Measurements from ENCODE around the gene PFDN6. TPM values are rescaled to one million over a fixed set of nuclear protein-coding genes. Genes with fewer than 3 reads are reported as not detected.

Gene PFDN6
- total RNA-seq, 2 experiments from 2014 or later: 118 to 120 TPM

DNA sequence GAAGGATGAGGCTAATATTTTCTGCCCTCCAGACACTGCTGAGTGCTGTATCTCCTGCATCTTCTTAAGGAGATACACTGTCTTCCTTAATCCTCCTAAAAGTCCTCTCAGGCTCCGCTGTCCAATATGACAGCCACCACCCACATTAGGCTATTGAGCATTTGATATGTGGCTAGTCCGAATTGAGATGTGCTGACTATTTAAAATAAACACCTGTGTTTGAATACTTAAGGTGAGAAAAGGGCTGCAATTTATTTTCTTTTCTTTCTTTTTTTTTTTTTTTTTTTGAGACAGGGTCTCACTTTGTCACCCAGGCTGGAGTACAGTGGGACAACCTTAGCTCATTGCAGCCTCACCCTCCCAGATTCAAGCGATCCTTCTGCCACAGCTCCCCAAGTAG, 12.5 kb downstream of the PFDN6 start:
- CTCF ChIA-PET: interaction anchor here (0.6 to 4.1 kb wide), 5 partner anchors 10 to 54 kb away, joined by 3 to 36 read pairs (median 4); partner anchors contain the start of genes B3GALT4, PFDN6 and WDR46
- POLR2A ChIA-PET: interaction anchor here (0.6 to 1.9 kb wide), 2 partner anchors 11 to 24 kb away, joined by 10 to 11 read pairs; partner anchors contain the start of gene TAPBP

- POLR2A ChIA-PET: no interaction called here
- CTCF ChIA-PET: no interaction called here
These were observed 14.8 kb downstream of the PFDN6 start for GRCh38 chr6:33304216-33304615.

DNA sequence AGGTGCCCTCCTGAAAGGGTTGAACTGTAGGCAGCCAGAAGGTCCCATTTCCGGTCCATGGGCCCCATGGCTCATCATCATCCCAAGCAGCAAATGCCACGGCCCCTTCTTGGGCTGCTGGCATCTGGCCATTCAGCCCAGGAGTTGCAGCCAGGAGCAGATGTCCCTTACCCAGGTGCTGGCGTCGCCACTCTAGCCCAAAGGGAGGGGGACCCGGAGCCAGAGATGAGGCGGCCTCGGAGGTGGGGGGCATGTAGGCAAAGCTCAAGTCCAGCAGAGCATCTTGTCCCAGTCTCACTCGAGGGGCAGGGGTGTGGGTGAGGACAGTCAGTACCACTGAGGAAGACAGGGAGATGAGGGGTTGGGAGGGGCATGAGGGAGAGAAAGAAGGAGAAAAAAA, 15.7 kb downstream of the PFDN6 start:
- ChIA-PET POLR2A (no interaction called here), CTCF (no interaction called here)

DNA sequence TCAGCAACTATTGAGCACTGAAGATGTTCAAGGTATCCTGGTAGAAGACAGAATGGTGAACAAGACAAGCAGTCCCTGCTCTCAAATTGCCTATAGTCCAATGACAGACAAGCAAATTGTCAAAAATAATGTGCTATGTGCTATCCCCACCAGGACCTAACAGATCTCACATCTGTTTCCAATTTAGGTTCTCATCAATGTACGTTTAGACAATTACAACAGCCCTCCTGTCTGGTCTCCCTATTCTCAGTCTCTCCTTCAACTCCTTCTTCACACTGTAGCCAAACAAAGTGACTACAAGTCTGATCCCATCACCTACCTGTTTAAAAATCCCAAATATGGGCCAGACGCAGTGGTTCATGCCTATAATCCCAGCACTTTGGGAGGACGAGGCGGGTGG, 17.0 kb downstream of the PFDN6 start:
- CTCF ChIA-PET: no interaction called here
- POLR2A ChIA-PET: no interaction called here

- ChIA-PET POLR2A (interaction anchor here (0.7 to 2.0 kb wide), 10 partner anchors 11 to 341 kb away, joined by 3 to 10 read pairs (median 6); partner anchors contain the start of genes B3GALT4, RGL2, RPS18 and VPS52), CTCF (interaction anchor here (0.9 to 4.1 kb wide), 6 partner anchors 11 to 115 kb away, joined by 3 to 36 read pairs (median 6); partner anchors contain the start of genes B3GALT4 and RGL2)
These were observed 23.1 kb downstream of the PFDN6 start for GRCh38 chr6:33312361-33313104.

- CTCF ChIA-PET: interaction anchor here (0.6 to 4.1 kb wide), 5 partner anchors 13 to 50 kb away, joined by 3 to 36 read pairs (median 8); partner anchors contain the start of genes B3GALT4, PFDN6, RGL2 and WDR46
- POLR2A ChIA-PET: interaction anchor here (0.7 to 2.0 kb wide), 8 partner anchors 12 to 341 kb away, joined by 3 to 10 read pairs (median 6); partner anchors contain the start of genes RGL2, RPS18, VPS52 and WDR46
These were observed 23.8 kb downstream of the PFDN6 start for GRCh38 chr6:33313105-33313708.

DNA sequence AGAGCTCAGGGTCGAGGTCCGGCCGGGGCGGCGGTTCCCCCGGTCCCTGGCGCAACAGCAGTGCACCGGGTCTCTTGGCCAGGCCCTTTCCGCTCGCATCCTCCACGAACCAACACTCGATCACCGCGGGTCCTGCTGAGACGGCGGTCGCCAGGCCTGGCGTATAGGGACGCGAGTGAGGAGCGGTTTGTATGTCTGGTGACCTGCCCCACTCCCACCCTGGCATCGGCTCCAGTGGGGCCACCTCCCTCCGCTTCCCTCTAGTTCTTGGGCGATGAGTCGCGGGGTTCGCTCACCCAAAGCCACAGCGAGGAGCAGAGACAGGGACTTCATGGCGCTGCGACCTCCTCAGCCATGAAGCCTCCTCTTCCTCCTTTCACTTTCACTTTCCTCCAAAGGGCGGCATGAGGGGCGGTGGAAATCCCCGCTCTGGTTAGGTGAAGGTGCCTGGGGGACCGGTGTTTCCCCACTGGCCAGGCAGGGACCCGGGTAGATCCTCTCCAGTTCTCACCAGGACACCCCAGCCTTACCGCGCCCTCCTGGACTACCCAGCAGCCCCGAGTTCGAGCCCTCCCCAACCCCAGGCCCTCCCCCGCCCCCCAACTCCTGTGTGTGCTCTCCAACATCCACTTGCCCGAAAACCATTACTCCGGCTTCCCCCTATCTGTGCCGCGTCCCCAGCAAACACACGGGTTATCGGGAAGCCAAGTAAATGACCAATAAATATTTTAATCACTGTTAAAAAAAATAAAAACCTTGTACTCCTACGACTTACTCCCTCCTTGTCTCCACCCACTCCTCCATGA, 24.5 kb downstream of the PFDN6 start, which contains the start of gene TAPBP:
TAPBP (minus strand) TSS at position 370 of the 806 bp plus-strand sequence; CDS start at position 333, 37 bp downstream.
- CTCF ChIA-PET: interaction anchor here (0.6 to 4.1 kb wide), 5 partner anchors 13 to 50 kb away, joined by 3 to 36 read pairs (median 8); partner anchors contain the start of genes B3GALT4, PFDN6, RGL2 and WDR46
- POLR2A ChIA-PET: interaction anchor here (1.1 to 2.0 kb wide), 5 partner anchors 13 to 342 kb away, joined by 3 to 10 read pairs (median 6); partner anchors contain the start of gene WDR46

DNA sequence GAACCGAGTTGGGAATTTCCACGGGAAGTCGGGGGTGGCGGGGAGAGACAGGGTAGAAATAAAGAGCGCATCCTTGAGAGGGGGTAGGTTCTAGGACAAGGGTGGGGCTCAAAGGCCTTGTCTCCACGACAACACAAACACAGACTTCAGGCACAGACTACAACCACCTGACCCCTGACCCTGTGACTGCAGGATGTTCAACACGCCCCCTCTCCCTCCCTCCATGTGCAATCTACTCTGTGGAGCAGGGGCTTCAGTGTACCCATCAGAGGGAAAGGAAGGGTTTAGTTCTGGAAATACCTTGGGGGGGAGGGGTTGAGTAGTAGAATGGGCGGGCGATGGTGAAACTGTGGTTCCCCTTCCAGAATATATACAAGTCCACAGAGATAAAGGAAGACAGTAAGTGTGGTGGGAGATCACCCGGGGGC, 25.1 kb downstream of the PFDN6 start:
- CTCF ChIA-PET: no interaction called here
- POLR2A ChIA-PET: no interaction called here

DNA sequence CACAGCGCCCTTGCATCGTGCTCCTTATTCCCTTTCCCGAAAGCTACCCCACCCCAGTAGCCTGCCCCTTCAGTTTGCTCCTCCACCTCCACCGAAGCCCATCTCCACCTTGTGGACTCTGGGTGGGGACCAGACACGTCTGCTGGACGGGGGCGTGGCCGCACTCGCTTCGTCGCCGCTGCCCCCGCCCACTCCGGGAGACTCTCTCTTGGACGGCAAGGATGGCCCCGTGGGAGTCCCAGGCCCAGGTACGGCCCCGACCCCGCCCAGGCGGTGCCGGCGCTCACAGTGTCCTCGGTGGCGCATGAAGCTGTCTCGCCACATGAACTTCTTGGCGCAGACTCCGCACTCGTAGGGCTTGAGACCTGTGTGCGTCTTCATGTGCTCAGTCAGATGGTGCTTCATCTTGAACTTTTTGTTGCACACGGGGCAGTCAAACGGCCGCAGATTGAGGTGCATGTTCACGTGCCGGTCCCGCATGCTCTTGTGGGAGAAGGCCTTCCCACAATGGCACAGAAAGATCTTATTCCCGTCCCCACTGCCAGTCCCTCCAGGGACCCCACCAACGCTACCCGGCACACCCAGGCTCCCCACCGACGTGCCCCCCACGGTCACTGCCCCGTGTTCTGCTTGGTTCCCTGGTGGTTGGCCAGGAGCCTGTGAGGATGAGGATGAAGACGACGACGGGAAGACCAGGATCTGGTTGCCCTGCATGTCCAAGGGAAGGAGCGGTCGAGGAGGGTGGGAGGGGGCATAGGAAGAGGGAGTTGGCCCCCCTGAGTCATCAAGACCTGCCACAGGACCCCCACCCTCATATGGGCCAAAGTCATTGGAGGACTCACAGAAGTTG, 25.8 kb downstream of the PFDN6 start:
- POLR2A ChIA-PET: no interaction called here

GRCh38 chr6:33315793-33316602, 26.6 kb downstream of the PFDN6 start:
- ChIA-PET POLR2A (no interaction called here), CTCF (interaction anchor here (0.7 to 2.0 kb wide), 2 partner anchors 38 to 102 kb away, joined by 3 to 6 read pairs; partner anchors contain the start of genes B3GALT4 and CUTA)

More for the DNA sequence above, 25.8 kb downstream of the PFDN6 start:
- CTCF ChIA-PET: interaction anchor here (2.0 kb wide), 1 partner anchor 38 kb away, joined by 6 read pairs; the partner anchor contains the start of gene B3GALT4

DNA sequence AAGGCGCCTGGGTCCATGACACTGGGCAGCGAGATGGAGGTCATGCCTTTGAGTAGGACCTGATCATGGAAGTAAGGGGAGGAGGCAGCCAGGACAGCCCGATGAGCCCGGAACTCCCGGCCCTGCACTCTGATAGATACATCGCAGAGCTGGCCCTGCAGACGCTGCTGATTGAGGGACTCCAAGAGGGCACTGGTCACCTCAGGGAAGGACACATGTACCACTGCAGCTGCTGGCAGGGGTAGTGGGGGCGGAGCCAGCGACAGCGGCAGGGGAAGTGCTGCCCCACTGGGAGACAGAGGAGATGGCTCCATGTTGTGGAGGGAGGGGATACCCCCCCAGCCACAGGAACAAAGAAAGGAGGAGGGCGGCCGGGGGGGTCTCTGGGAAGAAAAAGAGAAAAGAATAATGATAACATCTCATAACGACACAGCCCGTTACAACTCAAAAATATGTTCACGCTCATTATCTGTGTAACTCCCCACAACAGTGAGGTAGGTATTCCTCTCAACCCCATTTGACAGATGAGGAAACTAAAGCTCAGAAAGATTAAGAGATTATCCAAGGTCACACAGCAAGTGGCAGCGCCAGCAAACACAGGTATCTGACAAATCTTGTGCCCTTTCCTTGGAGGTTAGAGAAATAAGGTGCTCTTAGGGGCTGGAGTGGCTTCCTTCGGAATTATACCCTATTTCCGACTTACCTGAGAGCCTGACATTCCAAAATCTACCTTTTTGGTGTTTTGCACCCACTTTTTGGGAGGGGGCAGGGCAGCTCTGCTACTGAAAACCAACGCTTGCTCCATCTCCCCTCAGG, 27.4 kb downstream of the PFDN6 start:
- CTCF ChIA-PET: interaction anchor here (0.7 to 2.0 kb wide), 4 partner anchors 18 to 102 kb away, joined by 3 to 6 read pairs (median 3); partner anchors contain the start of genes B3GALT4, CUTA and RGL2

DNA sequence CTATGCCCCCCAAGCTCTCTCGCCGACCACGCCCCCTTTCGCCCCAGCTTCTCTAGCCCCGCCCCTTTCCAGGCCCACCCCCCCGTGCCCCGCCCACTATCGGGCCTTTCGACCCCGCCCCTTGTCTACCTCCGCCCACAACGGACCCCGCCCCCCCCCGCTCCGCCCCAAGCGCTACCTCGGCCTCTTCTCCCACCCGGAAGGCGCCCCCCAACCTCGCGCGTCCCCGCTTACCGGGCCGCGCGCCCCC, 27.9 kb downstream of the PFDN6 start:
- ChIA-PET CTCF (interaction anchor here (1.0 to 2.0 kb wide), 4 partner anchors 18 to 101 kb away, joined by 3 to 6 read pairs (median 4); partner anchors contain the start of genes B3GALT4 and RGL2), POLR2A (interaction anchor here (0.6 to 2.0 kb wide), 6 partner anchors 40 to 346 kb away, joined by 3 to 7 read pairs (median 6); partner anchors contain the start of genes B3GALT4, RPS18, VPS52 and ZBTB9)

More for the DNA sequence above, 27.4 kb downstream of the PFDN6 start:
- POLR2A ChIA-PET: interaction anchor here (0.6 to 2.0 kb wide), 4 partner anchors 40 to 345 kb away, joined by 3 to 7 read pairs (median 4); partner anchors contain the start of genes B3GALT4 and ZBTB9

- POLR2A ChIA-PET: interaction anchor here (0.6 to 2.0 kb wide), 14 partner anchors 19 to 1628 kb away, joined by 3 to 20 read pairs (median 6); partner anchors contain the start of genes B3GALT4, RGL2, RPS18 and VPS52
- CTCF ChIA-PET: interaction anchor here (0.5 to 1.4 kb wide), 6 partner anchors 17 to 1666 kb away, joined by 3 to 4 read pairs (median 3); partner anchors contain the start of gene RGL2
These were observed 28.4 kb downstream of the PFDN6 start, which contains the start of gene ZBTB22 for GRCh38 chr6:33317669-33318425. TSS of gene ZBTB22 (minus strand) at chr6:33317744. CDS start at chr6:33316916, 828 bp downstream.

- CTCF ChIA-PET: interaction anchor here (0.5 to 1.4 kb wide), 6 partner anchors 18 to 1667 kb away, joined by 3 to 4 read pairs (median 3); partner anchors contain the start of gene RGL2
- POLR2A ChIA-PET: interaction anchor here (0.6 to 2.0 kb wide), 11 partner anchors 19 to 1628 kb away, joined by 3 to 20 read pairs (median 6); partner anchors contain the start of genes B3GALT4, RGL2, RPS18 and VPS52
These were observed 29.1 kb downstream of the PFDN6 start for GRCh38 chr6:33318426-33319073.

DNA sequence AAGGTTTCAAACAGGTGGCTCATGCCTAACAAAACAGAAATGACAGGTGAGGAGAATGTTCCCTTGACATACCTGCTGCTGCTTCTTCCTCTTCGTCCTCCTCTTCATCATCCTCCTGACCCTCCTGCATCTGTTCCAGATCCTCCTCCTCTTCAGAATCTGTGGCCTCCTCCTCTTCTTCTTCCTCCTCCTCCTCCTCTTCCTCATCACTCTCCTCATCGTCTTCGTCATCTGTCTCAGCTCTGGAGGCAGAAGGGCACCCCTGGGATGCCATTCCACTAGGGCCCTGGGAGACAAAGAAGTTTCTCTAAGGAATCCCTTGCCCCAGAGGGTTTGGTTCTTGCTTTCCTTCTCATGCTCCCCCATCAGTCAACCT, 30.5 kb downstream of the PFDN6 start:
- POLR2A ChIA-PET: no interaction called here
- CTCF ChIA-PET: interaction anchor here (0.9 kb wide), 1 partner anchor 24 kb away, joined by 3 read pairs; no protein-coding TSS in a partner anchor

All from activated CD8-positive, alpha-beta memory T cell treated with anti-CD3 and anti-CD28 coated beads for 36 hours (primary cell).